PC-9 (cell line): ENCODE measurements around the gene TMEM97.

ENCODE experiments used
- CTCF ChIP-seq: fragments of 200-600 bp; sonication (generic); conservative IDR thresholded peaks from 2 replicates; pipeline ENCODE4 v1.6.1; 2017; ENCODE audit warnings: mixed run types, antibody characterized with exemption, mild to moderate bottlenecking, moderate library complexity
- EZH2 ChIP-seq: fragments of 200-600 bp; sonication (generic); IDR thresholded peaks from 2 replicates; pipeline ENCODE4 v1.8.0; 2017; ENCODE audit warnings: antibody characterized with exemption, low read depth

GRCh38 chr17:28272166-28272565 is 46.8 kb upstream of the TMEM97 start:
- no peak for TF ChIP-seq CTCF
- TF ChIP-seq EZH2 = no peak
